Measurements from ENCODE around the gene IL5RA.

The IL5RA gene

GRCh38 chr3:3117651-3118050, 7.5 kb upstream of the IL5RA start:
- DNase-seq = no peak
- Histone ChIP-seq H3K27ac (ENCODE audit: low read length) (no peak overlapping the region), H3K4me1 (ENCODE audit: low read length) (no peaks in the 10 kb centered on the region), H3K4me3 (ENCODE audit: low read length) (no peak overlapping the region), H3K9me3 (replicated peaks; ENCODE audit: insufficient read depth, low read length) (no peaks in the 10 kb centered on the region), H4K20me1 (ENCODE audit: insufficient read depth, low read length) (no peaks in the 10 kb centered on the region), H3K9me2 (replicated peaks; ENCODE audit: insufficient read depth, low read length) (no peaks in the 10 kb centered on the region), H3F3A (ENCODE audit: insufficient read depth, low read length) (no peaks in the 10 kb centered on the region), H2AFZ (ENCODE audit: low read length) (no peak overlapping the region), H3K9ac (ENCODE audit: low read length) (no peak overlapping the region), H3K27me3 (replicated peaks; ENCODE audit: insufficient read depth, low read length) (no peaks in the 10 kb centered on the region), H3K4me2 (ENCODE audit: low read depth, low read length) (no peak overlapping the region), H3K79me2 (ENCODE audit: low read length) (no peaks in the 10 kb centered on the region), H3K36me3 (replicated peaks; ENCODE audit: insufficient read depth, low read length) (no peaks in the 10 kb centered on the region)
- TF ChIP-seq CTCF (IDR thresholded peaks at IDR 0.05; ENCODE audit: low read length) = no peak
- TF ChIP-seq EZH2phosphoT487 (IDR thresholded peaks at IDR 0.05; ENCODE audit: low read length) = no peak
- TF ChIP-seq EZH2 (optimal IDR thresholded peaks at IDR 0.05; ENCODE audit: low read depth, low read length) = no peak

GRCh38 chr3:3113042-3113709, 3.0 kb upstream of the IL5RA start:
- Histone ChIP-seq H3K27me3 (replicated peaks; ENCODE audit: insufficient read depth, low read length) (no peaks in the 10 kb centered on the region), H3K9me3 (replicated peaks; ENCODE audit: insufficient read depth, low read length) (no peaks in the 10 kb centered on the region)
- TF ChIP-seq EZH2 (optimal IDR thresholded peaks at IDR 0.05; ENCODE audit: low read depth, low read length) (no peak), EZH2phosphoT487 (IDR thresholded peaks at IDR 0.05; ENCODE audit: low read length) (no peak), CTCF (IDR thresholded peaks at IDR 0.05; ENCODE audit: low read length) (no peak)

GRCh38 chr3:3110749-3111361, 681 bp upstream of the IL5RA start:
- no peak overlapping the region for H3K4me2 ChIP-seq (ENCODE audit: low read depth, low read length)
- no peak for DNase-seq

More at GRCh38 chr3:3113042-3113709, 3.0 kb upstream of the IL5RA start:
- H3K9me2 ChIP-seq (replicated peaks; ENCODE audit: insufficient read depth, low read length) = no peaks in the 10 kb centered on the region
- no peaks in the 10 kb centered on the region for H3F3A ChIP-seq (ENCODE audit: insufficient read depth, low read length)
- H3K27ac ChIP-seq (ENCODE audit: low read length) = no peak overlapping the region
- H4K20me1 ChIP-seq (ENCODE audit: insufficient read depth, low read length) = no peaks in the 10 kb centered on the region
- H3K4me3 ChIP-seq (ENCODE audit: low read length) = no peak overlapping the region
- H3K79me2 ChIP-seq (ENCODE audit: low read length) = no peaks in the 10 kb centered on the region
- no peaks in the 10 kb centered on the region for H3K4me1 ChIP-seq (ENCODE audit: low read length)
- DNase-seq = no peak
- no peak overlapping the region for H3K9ac ChIP-seq (ENCODE audit: low read length)
- no peak overlapping the region for H2AFZ ChIP-seq (ENCODE audit: low read length)
- H3K36me3 ChIP-seq (replicated peaks; ENCODE audit: insufficient read depth, low read length) = no peaks in the 10 kb centered on the region
- no peak overlapping the region for H3K4me2 ChIP-seq (ENCODE audit: low read depth, low read length)

More at GRCh38 chr3:3110749-3111361, 681 bp upstream of the IL5RA start:
- Histone ChIP-seq H3K4me1 (ENCODE audit: low read length) (no peaks in the 10 kb centered on the region), H3K9me2 (replicated peaks; ENCODE audit: insufficient read depth, low read length) (no peaks in the 10 kb centered on the region), H3K27ac (ENCODE audit: low read length) (no peak overlapping the region), H3K4me3 (ENCODE audit: low read length) (no peak overlapping the region), H4K20me1 (ENCODE audit: insufficient read depth, low read length) (no peaks in the 10 kb centered on the region), H3K9me3 (replicated peaks; ENCODE audit: insufficient read depth, low read length) (no peaks in the 10 kb centered on the region), H2AFZ (ENCODE audit: low read length) (no peak overlapping the region), H3K27me3 (replicated peaks; ENCODE audit: insufficient read depth, low read length) (no peaks in the 10 kb centered on the region), H3K9ac (ENCODE audit: low read length) (no peak overlapping the region), H3F3A (ENCODE audit: insufficient read depth, low read length) (no peaks in the 10 kb centered on the region), H3K79me2 (ENCODE audit: low read length) (no peaks in the 10 kb centered on the region), H3K36me3 (replicated peaks; ENCODE audit: insufficient read depth, low read length) (no peaks in the 10 kb centered on the region)
- TF ChIP-seq CTCF (IDR thresholded peaks at IDR 0.05; ENCODE audit: low read length) (no peak), EZH2phosphoT487 (IDR thresholded peaks at IDR 0.05; ENCODE audit: low read length) (no peak), EZH2 (optimal IDR thresholded peaks at IDR 0.05; ENCODE audit: low read depth, low read length) (no peak)

Measured in MM.1S (cell line).